ENCODE results near the gene NR2E1.

DNA sequence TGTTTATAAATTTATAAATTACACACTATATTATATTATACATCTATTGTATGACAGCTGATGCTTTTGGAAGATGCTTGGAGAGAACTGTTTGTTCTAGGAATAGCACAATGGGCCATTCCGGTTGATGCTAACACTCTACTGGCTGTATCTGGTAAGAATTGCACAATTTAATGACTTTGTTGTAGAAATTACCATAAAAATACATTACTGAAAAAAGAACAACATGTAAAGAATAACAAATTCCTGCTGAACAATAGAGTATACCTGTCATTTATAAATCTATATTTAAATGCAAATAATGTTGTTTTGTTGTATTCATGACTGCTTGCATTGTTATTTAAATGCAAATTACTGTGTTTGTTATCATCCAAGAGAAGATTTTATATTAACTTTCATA, 14.4 kb downstream of the NR2E1 start:
- TF ChIP-seq ZFX (IDR thresholded peaks at IDR 0.05; ENCODE audit: borderline replicate concordance), result no peak
- TF ChIP-seq, protein P1, sequence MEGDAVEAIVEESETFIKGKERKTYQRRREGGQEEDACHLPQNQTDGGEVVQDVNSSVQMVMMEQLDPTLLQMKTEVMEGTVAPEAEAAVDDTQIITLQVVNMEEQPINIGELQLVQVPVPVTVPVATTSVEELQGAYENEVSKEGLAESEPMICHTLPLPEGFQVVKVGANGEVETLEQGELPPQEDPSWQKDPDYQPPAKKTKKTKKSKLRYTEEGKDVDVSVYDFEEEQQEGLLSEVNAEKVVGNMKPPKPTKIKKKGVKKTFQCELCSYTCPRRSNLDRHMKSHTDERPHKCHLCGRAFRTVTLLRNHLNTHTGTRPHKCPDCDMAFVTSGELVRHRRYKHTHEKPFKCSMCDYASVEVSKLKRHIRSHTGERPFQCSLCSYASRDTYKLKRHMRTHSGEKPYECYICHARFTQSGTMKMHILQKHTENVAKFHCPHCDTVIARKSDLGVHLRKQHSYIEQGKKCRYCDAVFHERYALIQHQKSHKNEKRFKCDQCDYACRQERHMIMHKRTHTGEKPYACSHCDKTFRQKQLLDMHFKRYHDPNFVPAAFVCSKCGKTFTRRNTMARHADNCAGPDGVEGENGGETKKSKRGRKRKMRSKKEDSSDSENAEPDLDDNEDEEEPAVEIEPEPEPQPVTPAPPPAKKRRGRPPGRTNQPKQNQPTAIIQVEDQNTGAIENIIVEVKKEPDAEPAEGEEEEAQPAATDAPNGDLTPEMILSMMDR (IDR thresholded peaks at IDR 0.05), result no peak

Measured in 22Rv1 (cell line).